Parathyroid adenoma (tissue), 2 donors: ENCODE data around the gene RHOT1.
"Not testable (repeated sequence)": the region's sequence is repeated elsewhere in the genome, so short reads cannot be mapped to it uniquely, and the experiment has no call there.

ENCODE experiments used
- H2AFZ ChIP-seq: fragments of 300-600 bp; sonication (generic); one replicate; pipeline ENCODE4 v1.7.0; 2017; ENCODE audit warnings: antibody characterized with exemption, mild to moderate bottlenecking
- H3K27ac ChIP-seq: fragments of 300-600 bp; sonication (generic); one replicate; pipeline ENCODE4 v1.7.0; 2017
- H3K27me3 ChIP-seq: fragments of 300-600 bp; sonication (generic); one replicate; pipeline ENCODE4 v1.7.0; 2017; ENCODE audit warnings: low read length; ENCODE audit not compliant: control insufficient read depth, insufficient read depth
- H3K36me3 ChIP-seq: fragments of 300-600 bp; sonication (generic); one replicate; pipeline ENCODE4 v1.7.0; 2017; ENCODE audit warnings: low read length; ENCODE audit not compliant: control insufficient read depth, insufficient read depth
- H3K4me1 ChIP-seq: fragments of 300-600 bp; sonication (generic); one replicate; pipeline ENCODE4 v1.7.0; 2017; ENCODE audit warnings: control low read depth
- H3K4me2 ChIP-seq: fragments of 300-600 bp; sonication (generic); one replicate; pipeline ENCODE4 v1.7.0; 2017; ENCODE audit warnings: low read length
- H3K4me3 ChIP-seq: fragments of 300-600 bp; sonication (generic); one replicate; pipeline ENCODE4 v1.7.0; 2017; ENCODE audit warnings: low read depth, low read length
- H3K79me2 ChIP-seq: fragments of 300-600 bp; sonication (generic); one replicate; pipeline ENCODE4 v1.7.0; 2017; ENCODE audit warnings: control low read depth
- H3K9ac ChIP-seq: fragments of 300-600 bp; sonication (generic); one replicate; pipeline ENCODE4 v1.7.0; 2017; ENCODE audit warnings: mild to moderate bottlenecking
- H3K9me3 ChIP-seq: fragments of 300-600 bp; sonication (generic); one replicate; pipeline ENCODE4 v1.7.0; 2017; ENCODE audit warnings: low read length; ENCODE audit not compliant: control insufficient read depth
- TF ChIP-seq, protein P1 (sequence below): fragments of 300-600 bp; sonication (generic); IDR thresholded peaks from one replicate; pipeline ENCODE4 v1.7.0; 2017; ENCODE audit warnings: antibody characterized with exemption, mild to moderate bottlenecking
- donor health status: primary hyperparathyroidism.

RHOT1 gene

DNA sequence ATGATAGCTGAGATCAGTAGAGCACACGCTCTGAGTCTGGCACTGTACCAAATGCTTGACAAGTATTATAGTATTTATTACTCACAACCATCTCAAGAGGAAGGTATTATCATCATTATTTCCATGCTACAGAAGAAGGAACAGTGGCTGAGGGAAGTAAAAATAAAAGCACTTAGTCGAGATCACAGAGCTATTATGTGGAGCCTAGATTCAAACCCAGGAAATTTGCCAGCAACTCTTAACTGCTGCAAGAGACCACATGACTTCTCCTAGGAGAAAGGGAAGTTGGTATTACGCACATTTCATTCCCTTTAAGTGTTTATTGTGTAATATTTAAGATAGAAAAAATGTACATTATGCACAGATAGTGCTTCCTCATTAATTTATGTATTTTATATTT is 1.0 kb upstream of the RHOT1 start:
- peaks cover 15% of the 10 kb centered on the region for H3K79me2 ChIP-seq
- peak overlapping the region; percentile 80 for H3K27ac ChIP-seq
- H3K4me2 ChIP-seq, result peak overlapping the region; percentile 97
- H3K4me1 ChIP-seq, result no peaks in the 10 kb centered on the region
- H3K36me3 ChIP-seq, result no peaks in the 10 kb centered on the region
- no peak overlapping the region for H3K9ac ChIP-seq
- TF ChIP-seq, protein P1, sequence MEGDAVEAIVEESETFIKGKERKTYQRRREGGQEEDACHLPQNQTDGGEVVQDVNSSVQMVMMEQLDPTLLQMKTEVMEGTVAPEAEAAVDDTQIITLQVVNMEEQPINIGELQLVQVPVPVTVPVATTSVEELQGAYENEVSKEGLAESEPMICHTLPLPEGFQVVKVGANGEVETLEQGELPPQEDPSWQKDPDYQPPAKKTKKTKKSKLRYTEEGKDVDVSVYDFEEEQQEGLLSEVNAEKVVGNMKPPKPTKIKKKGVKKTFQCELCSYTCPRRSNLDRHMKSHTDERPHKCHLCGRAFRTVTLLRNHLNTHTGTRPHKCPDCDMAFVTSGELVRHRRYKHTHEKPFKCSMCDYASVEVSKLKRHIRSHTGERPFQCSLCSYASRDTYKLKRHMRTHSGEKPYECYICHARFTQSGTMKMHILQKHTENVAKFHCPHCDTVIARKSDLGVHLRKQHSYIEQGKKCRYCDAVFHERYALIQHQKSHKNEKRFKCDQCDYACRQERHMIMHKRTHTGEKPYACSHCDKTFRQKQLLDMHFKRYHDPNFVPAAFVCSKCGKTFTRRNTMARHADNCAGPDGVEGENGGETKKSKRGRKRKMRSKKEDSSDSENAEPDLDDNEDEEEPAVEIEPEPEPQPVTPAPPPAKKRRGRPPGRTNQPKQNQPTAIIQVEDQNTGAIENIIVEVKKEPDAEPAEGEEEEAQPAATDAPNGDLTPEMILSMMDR, result no peak
- peak overlapping the region; percentile 64 for H3K4me3 ChIP-seq
- peak overlapping the region; percentile 97 for H2AFZ ChIP-seq
- no peaks in the 10 kb centered on the region for H3K9me3 ChIP-seq
- no peaks in the 10 kb centered on the region for H3K27me3 ChIP-seq

DNA sequence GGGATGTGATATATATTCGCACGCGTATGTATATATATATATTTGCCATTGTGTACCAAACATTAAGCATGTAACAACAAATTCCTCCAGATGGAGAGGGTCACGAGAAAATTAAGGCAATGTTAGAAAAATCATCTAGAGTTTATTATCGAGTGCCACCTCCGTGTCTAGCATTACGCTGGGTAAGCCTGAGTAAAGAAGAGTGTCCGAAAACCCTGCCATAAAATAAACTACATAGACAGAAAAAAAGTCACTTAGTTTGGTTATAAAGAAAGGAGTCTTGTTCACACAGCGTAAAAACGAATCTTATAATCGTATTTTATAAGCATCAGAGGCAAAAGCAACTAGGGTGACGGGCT is 644 bp upstream of the RHOT1 start:
- Histone ChIP-seq H3K27me3 (no peaks in the 10 kb centered on the region), H3K4me1 (no peaks in the 10 kb centered on the region), H3K4me3 (peak overlapping the region; percentile 64), H3K27ac (peak overlapping the region; percentile 80), H2AFZ (peak overlapping the region; percentile 97), H3K9me3 (no peaks in the 10 kb centered on the region), H3K79me2 (peaks cover 15% of the 10 kb centered on the region), H3K9ac (peak overlapping the region; percentile 39), H3K36me3 (no peaks in the 10 kb centered on the region), H3K4me2 (peak overlapping the region; percentile 97)
- TF ChIP-seq, protein P1, result no peak

DNA sequence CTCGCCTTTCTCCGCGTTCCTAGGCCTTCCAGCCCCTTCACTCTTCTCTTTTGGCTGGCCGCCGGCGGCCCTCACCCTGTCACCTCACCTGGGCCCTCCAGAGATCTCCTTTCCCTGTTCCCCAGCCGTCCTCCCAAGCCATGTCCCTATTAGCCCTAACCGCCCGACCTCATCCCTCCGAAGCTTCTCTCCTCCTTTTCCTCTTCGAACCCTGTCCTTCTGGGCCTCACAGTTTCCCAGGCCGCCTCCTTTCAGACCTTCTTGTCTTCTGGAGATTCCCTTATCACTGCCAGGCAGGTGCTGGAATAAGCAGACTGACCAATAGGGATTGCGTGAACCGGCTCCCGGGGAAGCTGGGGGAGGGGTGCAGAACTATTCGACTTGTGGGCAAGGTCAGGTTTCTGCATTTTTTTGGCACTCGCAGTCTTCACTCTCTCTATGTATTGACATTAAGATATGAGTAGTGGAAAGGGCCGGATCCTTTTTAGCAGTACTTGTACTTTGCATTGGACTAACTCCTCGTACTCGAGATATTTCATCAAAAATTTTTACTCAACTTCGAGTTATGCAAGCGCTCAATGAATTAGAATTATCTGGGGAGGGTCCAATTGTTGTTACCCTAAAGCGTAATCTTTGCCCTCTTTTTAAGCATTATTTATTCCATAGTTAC is 690 bp downstream of the RHOT1 start:
- peak overlapping the region; percentile 86 for H3K27ac ChIP-seq
- H3K4me1 ChIP-seq, result no peaks in the 10 kb centered on the region
- H3K9ac ChIP-seq, result peak overlapping the region; percentile 84
- H3K4me3 ChIP-seq, result peak overlapping the region; percentile 76
- H2AFZ ChIP-seq, result peak overlapping the region; percentile 97
- TF ChIP-seq, protein P1, result no peak
- no peaks in the 10 kb centered on the region for H3K36me3 ChIP-seq
- H3K79me2 ChIP-seq, result peaks cover 24% of the 10 kb centered on the region
- H3K27me3 ChIP-seq, result no peaks in the 10 kb centered on the region
- no peaks in the 10 kb centered on the region for H3K9me3 ChIP-seq
- peak overlapping the region; percentile 75 for H3K4me2 ChIP-seq

DNA sequence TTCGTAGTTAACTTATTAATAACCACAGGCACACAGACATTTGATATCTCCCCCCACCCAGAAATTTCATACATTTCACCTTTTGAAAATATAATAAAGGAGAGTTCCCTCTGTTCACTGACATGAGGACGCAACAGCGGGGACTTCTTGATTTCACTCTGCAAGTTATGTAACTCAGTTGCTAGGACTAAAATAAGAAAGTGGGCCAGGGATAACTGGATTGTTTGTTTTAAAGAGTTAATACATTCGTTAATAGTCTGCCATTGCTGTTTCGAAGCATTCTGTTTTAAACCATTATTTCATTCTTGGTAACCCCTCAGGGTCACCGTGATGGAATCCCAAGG is 1.2 kb downstream of the RHOT1 start:
- Histone ChIP-seq H3K4me2 (peak overlapping the region; percentile 75), H3K4me3 (peak overlapping the region; percentile 76), H3K4me1 (peaks cover 2% of the 10 kb centered on the region), H3K27ac (peak overlapping the region; percentile 86), H2AFZ (no peak overlapping the region), H3K27me3 (no peaks in the 10 kb centered on the region), H3K9me3 (no peaks in the 10 kb centered on the region), H3K9ac (no peak overlapping the region), H3K79me2 (peaks cover 24% of the 10 kb centered on the region), H3K36me3 (no peaks in the 10 kb centered on the region)
- TF ChIP-seq, protein P1, result no peak

DNA sequence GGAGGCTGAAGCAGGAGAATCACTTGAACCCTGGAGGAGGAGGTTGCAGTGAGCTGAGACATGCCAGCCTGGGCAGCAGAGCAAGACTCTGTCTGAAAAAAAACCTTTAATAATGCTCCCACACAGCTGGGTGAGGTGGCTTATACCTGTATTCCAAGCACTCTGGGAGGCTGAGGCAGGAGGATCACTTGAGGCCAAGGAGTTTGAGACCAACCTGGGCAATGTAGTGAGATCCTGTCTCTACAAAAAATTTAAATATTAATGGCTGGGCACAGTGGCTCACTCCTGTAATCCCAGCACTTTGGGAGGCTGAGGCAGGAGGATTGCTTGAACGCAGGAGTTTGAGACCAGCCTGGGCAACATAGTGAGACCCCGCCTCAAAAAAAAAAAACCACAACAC is 2.1 kb downstream of the RHOT1 start:
- H3K27ac ChIP-seq, H3K4me1 ChIP-seq, H3K9ac ChIP-seq, H2AFZ ChIP-seq, H3K9me3 ChIP-seq, H3K4me2 ChIP-seq, H3K4me3 ChIP-seq, H3K36me3 ChIP-seq, H3K27me3 ChIP-seq: not testable (repeated sequence)
- H3K79me2 ChIP-seq, result peaks cover 24% of the 10 kb centered on the region
